Keratinocyte (primary cell): ENCODE data around the gene KRT81. TPM values are rescaled to one million over a fixed set of nuclear protein-coding genes. Genes with fewer than 3 reads are reported as not detected.

Source experiments
- DNase-seq: peaks from one replicate; pipeline ENCODE4 v3.0.0-alpha.2; 2011; ENCODE audit warnings: low read depth, missing footprints, low spot score
- FAIRE-seq: peaks from 2 replicates; lab custom pipeline; 2011; peaks lifted over from hg19 to GRCh38; lab: Jason Lieb, UNC
- H2AFZ ChIP-seq: 2 replicates; pipeline ENCODE4 v1.6.0; 2012; ENCODE audit warnings: low read length, control low read depth, inconsistent platforms; ENCODE audit not compliant: control insufficient read depth
- H3K27ac ChIP-seq: 2 replicates; pipeline ENCODE4 v1.5.1; 2011; ENCODE audit warnings: low read length; ENCODE audit not compliant: control insufficient read depth, insufficient read depth
- H3K27me3 ChIP-seq: 3 replicates; pipeline ENCODE4 v1.6.0; 2011; ENCODE audit warnings: low read length; ENCODE audit not compliant: control insufficient read depth, insufficient read depth; ENCODE audit errors: extremely low read depth
- H3K36me3 ChIP-seq, 2 experiments: 2 replicates in 1 of 2; 3 replicates in 1 of 2; pipeline ENCODE4 v1.5.1; 2011; ENCODE audit warnings: low read length in 2 of 2, mild to moderate bottlenecking in 1 of 2; ENCODE audit not compliant: control insufficient read depth in 2 of 2, insufficient read depth in 2 of 2; ENCODE audit errors: extremely low read depth in 1 of 2
- H3K4me1 ChIP-seq: 3 replicates; pipeline ENCODE4 v1.5.1; 2011; ENCODE audit warnings: low read length; ENCODE audit not compliant: control insufficient read depth, insufficient read depth; ENCODE audit errors: extremely low read depth
- H3K4me2 ChIP-seq: 3 replicates; pipeline ENCODE4 v1.6.0; 2011; ENCODE audit warnings: low read depth, low read length; ENCODE audit not compliant: control insufficient read depth, insufficient read depth; ENCODE audit errors: extremely low read depth
- H3K4me3 ChIP-seq, 3 experiments: fragments of 200-600 bp in 1 of 3; sonication (generic) in 1 of 3; 2 replicates in 2 of 3; 3 replicates in 1 of 3; pipeline ENCODE4 v1.5.1; 2011 to 2016; ENCODE audit warnings: low read length in 3 of 3, mild to moderate bottlenecking in 3 of 3, control low read depth in 2 of 3, inconsistent platforms in 1 of 3, low read depth in 1 of 3, mixed read lengths in 1 of 3, mixed run types in 1 of 3, moderate library complexity in 1 of 3; ENCODE audit not compliant: control insufficient read depth in 2 of 3, insufficient read depth in 2 of 3; ENCODE audit errors: extremely low read depth in 1 of 3
- H3K79me2 ChIP-seq: 2 replicates; pipeline ENCODE4 v1.6.0; 2012; ENCODE audit warnings: low read length; ENCODE audit not compliant: control insufficient read depth, insufficient read depth
- H3K9ac ChIP-seq: 3 replicates; pipeline ENCODE4 v1.6.0; 2011; ENCODE audit warnings: low read length; ENCODE audit not compliant: control insufficient read depth, insufficient read depth; ENCODE audit errors: extremely low read depth
- H3K9me1 ChIP-seq: 3 replicates; pipeline ENCODE4 v1.6.0; 2011; ENCODE audit warnings: low read length; ENCODE audit not compliant: control insufficient read depth, insufficient read depth; ENCODE audit errors: extremely low read depth
- H3K9me3 ChIP-seq: 2 replicates; pipeline ENCODE4 v1.5.1; 2012; ENCODE audit warnings: low read depth, low read length; ENCODE audit not compliant: control insufficient read depth
- H4K20me1 ChIP-seq: 3 replicates; pipeline ENCODE4 v1.6.0; 2011; ENCODE audit warnings: low read length; ENCODE audit not compliant: control insufficient read depth, insufficient read depth; ENCODE audit errors: extremely low read depth
- CTCF ChIP-seq, 3 experiments: IDR thresholded peaks in 1 of 3; conservative IDR thresholded peaks in 1 of 3; optimal IDR thresholded peaks in 1 of 3; 2 replicates in 2 of 3; 3 replicates in 1 of 3; pipeline versions ENCODE3 to v1.5.1; 2011; ENCODE audit warnings: low read length in 3 of 3, mild to moderate bottlenecking in 3 of 3, moderate library complexity in 2 of 3, control low read depth in 1 of 3, inconsistent platforms in 1 of 3; ENCODE audit not compliant: insufficient read depth in 2 of 3; ENCODE audit errors: extremely low read depth in 1 of 3
- EZH2 ChIP-seq: IDR thresholded peaks from one replicate; pipeline ENCODE4 v1.6.1; 2012; ENCODE audit warnings: inconsistent platforms, mild to moderate bottlenecking, low read length, moderate library complexity
- dilution Hi-C: fragments of 300-500 bp; cut with MboI; formaldehyde crosslinking; loops from one replicate; pipeline ENCODE4 v1.7.0; 2020; ENCODE audit warnings: low sequenced_read_pairs; ENCODE audit not compliant: extremely low pct_ligation_motif_present
- polyA plus RNA-seq, 5 experiments: library from polyadenylated mRNA; depleted of rRNA in 3 of 5; stranded (reverse) in 3 of 5; stranded (forward) in 1 of 5; unstranded in 1 of 5; fragments of >200 nt; gene quantifications; 1 replicate in 1 of 5; 2 replicates in 3 of 5; 3 replicates in 1 of 5; pipeline versions ENCODE4 v1.2.1 to v1.2.3, GENCODE V29; 2011 to 2012; ENCODE audit warnings: missing spikeins in 2 of 5, low read depth in 1 of 5, low replicate concordance in 1 of 5

KRT81 gene
- polyA plus RNA-seq, 1 donor (not counting 4 experiments of a cell fraction or from before 2014, with no cell fraction given) = 0.03 TPM

- dilution Hi-C loops = no loop called here
- FAIRE-seq (no peak), DNase-seq (no peak)
- Histone ChIP-seq H3K79me2 (no peaks in the 10 kb centered on the region), H3K4me2 (no peak overlapping the region), H3K9me3 (no peaks in the 10 kb centered on the region), H3K4me3 (no peak overlapping the region), H3K9me1 (no peaks in the 10 kb centered on the region), H3K4me1 (peaks cover 7% of the 10 kb centered on the region), H2AFZ (no peak overlapping the region), H4K20me1 (no peaks in the 10 kb centered on the region), H3K9ac (no peak overlapping the region), H3K36me3 (no peaks in the 10 kb centered on the region), H3K27me3 (no peaks in the 10 kb centered on the region), H3K27ac (no peak overlapping the region)
- TF ChIP-seq CTCF (optimal IDR thresholded peaks at IDR 0.05 in 1 of 3, IDR thresholded peaks at IDR 0.05 in 1 of 3, conservative IDR thresholded peaks at IDR 0.05 in 1 of 3; ENCODE audit: extremely low read depth in 1 of 3, insufficient read depth in 2 of 3, low read length in 3 of 3) (no peak), EZH2 (no peak)
Observed at GRCh38 chr12:52267699-52268098, 23.6 kb downstream of the KRT81 start.

- no peak for FAIRE-seq
- dilution Hi-C loops = no loop called here
- H3K27ac ChIP-seq = no peak overlapping the region
Observed at GRCh38 chr12:52267266-52267665, 24.1 kb downstream of the KRT81 start.

More at GRCh38 chr12:52267266-52267665, 24.1 kb downstream of the KRT81 start:
- H2AFZ ChIP-seq = no peak overlapping the region
- H3K9me3 ChIP-seq = no peaks in the 10 kb centered on the region
- no peaks in the 10 kb centered on the region for H3K27me3 ChIP-seq
- DNase-seq = no peak
- H3K36me3 ChIP-seq = no peaks in the 10 kb centered on the region
- no peak overlapping the region for H3K4me2 ChIP-seq
- H3K4me1 ChIP-seq = peaks cover 7% of the 10 kb centered on the region
- no peaks in the 10 kb centered on the region for H3K9me1 ChIP-seq
- H3K9ac ChIP-seq = no peak overlapping the region
- no peaks in the 10 kb centered on the region for H3K79me2 ChIP-seq
- H4K20me1 ChIP-seq = no peaks in the 10 kb centered on the region
- TF ChIP-seq EZH2 = no peak
- TF ChIP-seq CTCF (optimal IDR thresholded peaks at IDR 0.05 in 1 of 3, IDR thresholded peaks at IDR 0.05 in 1 of 3, conservative IDR thresholded peaks at IDR 0.05 in 1 of 3; ENCODE audit: extremely low read depth in 1 of 3, insufficient read depth in 2 of 3, low read length in 3 of 3) = no peak
- H3K4me3 ChIP-seq = no peak overlapping the region
